Chondrocyte (in vitro differentiated cells): Measurements from ENCODE around the gene KCNAB1. TPM values are rescaled to one million over a fixed set of nuclear protein-coding genes. Genes with fewer than 3 reads are reported as not detected.
A peak's percentile ranks its signal among the peaks of the same experiment; 100 is the strongest.

Source experiments
- DNase-seq: peaks from one replicate; pipeline ENCODE4 v3.0.0; 2021; ENCODE audit warnings: mixed read lengths, low spot score
- H3K27ac Mint-ChIP-seq: one replicate; pipeline ENCODE4 v1.8.0; 2021; ENCODE audit warnings: mild to moderate bottlenecking, moderate library complexity, mixed read lengths; ENCODE audit not compliant: unreplicated experiment
- H3K27me3 Mint-ChIP-seq: 2 replicates; pipeline ENCODE4 v1.8.0; 2021; ENCODE audit warnings: low read depth, mixed read lengths
- H3K36me3 Mint-ChIP-seq: 2 replicates; pipeline ENCODE4 v1.8.0; 2021; ENCODE audit warnings: low read depth, mixed read lengths
- H3K4me1 Mint-ChIP-seq: 2 replicates; pipeline ENCODE4 v1.8.0; 2021; ENCODE audit warnings: low read depth, mild to moderate bottlenecking, mixed read lengths
- H3K4me3 Mint-ChIP-seq: one replicate; pipeline ENCODE4 v1.8.0; 2021; ENCODE audit warnings: mild to moderate bottlenecking, moderate library complexity, mixed read lengths; ENCODE audit not compliant: unreplicated experiment
- H3K9me3 Mint-ChIP-seq: 2 replicates; pipeline ENCODE4 v1.8.0; 2021; ENCODE audit warnings: low read depth, mixed read lengths
- CTCF ChIP-seq: fragments of 200-600 bp; sonication (generic); IDR thresholded peaks from 2 replicates; pipeline ENCODE4 v1.5.0; 2021; ENCODE audit warnings: antibody characterized with exemption, mild to moderate bottlenecking, moderate library complexity
- total RNA-seq: library from RNA; stranded (reverse); gene quantifications from 3 replicates; pipeline ENCODE4 v1.2.1, GENCODE V29; 2021

Gene KCNAB1
- total RNA-seq, 1 donor from 2014 or later = 3.4 TPM

GRCh38 chr3:156461889-156462288 is 341.5 kb downstream of the KCNAB1 start:
- no peaks in the 10 kb centered on the region for H3K27me3 Mint-ChIP-seq
- H3K9me3 Mint-ChIP-seq = no peaks in the 10 kb centered on the region
- peaks cover 22% of the 10 kb centered on the region for H3K4me1 Mint-ChIP-seq
- no peaks in the 10 kb centered on the region for H3K36me3 Mint-ChIP-seq
- TF ChIP-seq CTCF = no peak
- no peak overlapping the region for H3K27ac Mint-ChIP-seq
- DNase-seq = no peak
- no peak overlapping the region for H3K4me3 Mint-ChIP-seq

- H3K36me3 Mint-ChIP-seq = no peaks in the 10 kb centered on the region
- H3K27ac Mint-ChIP-seq = no peak overlapping the region
- peaks cover 26% of the 10 kb centered on the region for H3K4me1 Mint-ChIP-seq
- no peak for TF ChIP-seq CTCF
- H3K9me3 Mint-ChIP-seq = no peaks in the 10 kb centered on the region
- H3K4me3 Mint-ChIP-seq = no peak overlapping the region
- no peak for DNase-seq
- H3K27me3 Mint-ChIP-seq = no peaks in the 10 kb centered on the region
These were observed 342.7 kb downstream of the KCNAB1 start for GRCh38 chr3:156463123-156463522.

- Mint-ChIP-seq H3K4me1 (peaks cover 45% of the 10 kb centered on the region), H3K4me3 (no peak overlapping the region), H3K9me3 (no peaks in the 10 kb centered on the region), H3K36me3 (no peaks in the 10 kb centered on the region), H3K27me3 (no peaks in the 10 kb centered on the region), H3K27ac (peak overlapping the region; percentile 23)
- TF ChIP-seq CTCF = no peak
- no peak for DNase-seq
These were observed 344.8 kb downstream of the KCNAB1 start for GRCh38 chr3:156465194-156465593.

- no peaks in the 10 kb centered on the region for H3K36me3 Mint-ChIP-seq
- no peak overlapping the region for H3K4me3 Mint-ChIP-seq
- H3K4me1 Mint-ChIP-seq = peaks cover 48% of the 10 kb centered on the region
- no peak for DNase-seq
- H3K27me3 Mint-ChIP-seq = no peaks in the 10 kb centered on the region
- no peak for TF ChIP-seq CTCF
- H3K9me3 Mint-ChIP-seq = no peaks in the 10 kb centered on the region
- peak overlapping the region; percentile 68 for H3K27ac Mint-ChIP-seq
These were observed 349.1 kb downstream of the KCNAB1 start for GRCh38 chr3:156469456-156469855.

- H3K4me3 Mint-ChIP-seq = no peak overlapping the region
- H3K27me3 Mint-ChIP-seq = no peaks in the 10 kb centered on the region
- no peak for DNase-seq
- no peak for TF ChIP-seq CTCF
- peaks cover 50% of the 10 kb centered on the region for H3K4me1 Mint-ChIP-seq
- no peak overlapping the region for H3K27ac Mint-ChIP-seq
- no peaks in the 10 kb centered on the region for H3K9me3 Mint-ChIP-seq
- H3K36me3 Mint-ChIP-seq = no peaks in the 10 kb centered on the region
These were observed 351.1 kb downstream of the KCNAB1 start for GRCh38 chr3:156471431-156471830.
